ENCODE results near the gene PACS1.

PACS1 gene

DNA sequence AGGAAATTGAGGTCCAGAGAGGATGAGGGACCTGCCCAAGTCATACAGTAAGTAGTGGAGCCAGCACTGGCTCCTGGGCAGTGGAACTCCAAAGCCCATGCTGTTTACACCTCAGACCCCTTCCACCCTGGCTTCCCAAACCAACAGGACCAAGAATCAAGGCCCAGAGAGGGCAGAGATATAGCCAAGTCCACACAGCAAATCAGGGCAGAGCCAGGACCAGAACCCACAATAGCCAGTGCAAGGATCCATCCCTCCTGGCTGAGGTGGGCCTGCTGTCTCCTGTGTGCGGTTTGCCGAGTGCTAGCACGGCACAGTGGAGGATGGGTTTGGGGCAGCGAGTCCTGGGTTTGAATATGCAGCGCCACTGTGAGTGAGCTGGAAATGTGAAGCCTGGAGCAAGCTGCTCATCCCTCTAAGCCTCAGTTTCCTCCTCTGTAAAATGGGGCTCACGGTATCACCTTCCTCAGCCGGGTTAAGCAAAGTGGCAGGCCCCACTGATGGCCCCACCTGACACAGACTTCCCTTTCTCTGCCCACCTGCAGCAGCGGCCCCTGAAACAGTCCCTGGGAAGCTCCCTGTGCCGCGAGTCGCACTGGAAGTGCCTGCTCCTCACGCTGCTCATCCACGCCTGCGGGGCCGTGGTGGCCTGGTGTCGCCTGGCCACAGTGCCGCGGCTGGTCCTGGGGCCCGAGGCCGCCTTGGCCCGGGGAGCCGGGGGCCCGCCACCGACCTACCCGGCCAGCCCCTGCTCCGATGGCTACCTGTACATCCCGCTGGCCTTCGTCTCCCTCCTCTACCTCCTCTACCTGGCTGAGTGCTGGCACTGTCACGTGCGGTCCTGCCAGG is 223.9 kb downstream of the PACS1 start:
- TF ChIP-seq, protein P1, sequence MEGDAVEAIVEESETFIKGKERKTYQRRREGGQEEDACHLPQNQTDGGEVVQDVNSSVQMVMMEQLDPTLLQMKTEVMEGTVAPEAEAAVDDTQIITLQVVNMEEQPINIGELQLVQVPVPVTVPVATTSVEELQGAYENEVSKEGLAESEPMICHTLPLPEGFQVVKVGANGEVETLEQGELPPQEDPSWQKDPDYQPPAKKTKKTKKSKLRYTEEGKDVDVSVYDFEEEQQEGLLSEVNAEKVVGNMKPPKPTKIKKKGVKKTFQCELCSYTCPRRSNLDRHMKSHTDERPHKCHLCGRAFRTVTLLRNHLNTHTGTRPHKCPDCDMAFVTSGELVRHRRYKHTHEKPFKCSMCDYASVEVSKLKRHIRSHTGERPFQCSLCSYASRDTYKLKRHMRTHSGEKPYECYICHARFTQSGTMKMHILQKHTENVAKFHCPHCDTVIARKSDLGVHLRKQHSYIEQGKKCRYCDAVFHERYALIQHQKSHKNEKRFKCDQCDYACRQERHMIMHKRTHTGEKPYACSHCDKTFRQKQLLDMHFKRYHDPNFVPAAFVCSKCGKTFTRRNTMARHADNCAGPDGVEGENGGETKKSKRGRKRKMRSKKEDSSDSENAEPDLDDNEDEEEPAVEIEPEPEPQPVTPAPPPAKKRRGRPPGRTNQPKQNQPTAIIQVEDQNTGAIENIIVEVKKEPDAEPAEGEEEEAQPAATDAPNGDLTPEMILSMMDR (IDR thresholded peaks at IDR 0.05; ENCODE audit: low read depth, low read length), result no peak
- no peak overlapping the region for H3K4me3 ChIP-seq (ENCODE audit: low read depth, low read length)
